Spleen (tissue), 7 donors: Measurements from ENCODE around the gene RRAD.

Source experiments
- POLR2A ChIP-seq, 3 donors: fragments of 450-650 bp; IDR thresholded peaks; one replicate each; pipeline ENCODE4 v1.5.1; 2017; ENCODE audit warnings: antibody characterized with exemption in 3 of 3, mild to moderate bottlenecking in 1 of 3
- TF ChIP-seq, protein P1 (sequence below), 11 experiments: fragments of 200-600 bp in 7 of 11; fragments of 450-650 bp in 4 of 11; sonication (generic) in 4 of 11; IDR thresholded peaks in 8 of 11; conservative IDR thresholded peaks in 3 of 11; 1 replicate in 7 of 11; 2 replicates in 4 of 11; pipeline versions ENCODE4 v1.4.0 to v1.8.0; 2016 to 2021; ENCODE audit warnings: antibody characterized with exemption in 11 of 11, inconsistent platforms in 4 of 11, mild to moderate bottlenecking in 1 of 11
- donor health status: DM: no; HTN: no; CAD: no; lungs with moderate emphysema.
- donor health status: DM: no; HTN: no; CAD: no.
- donor health status: DM: no; HTN: no; CAD: no.

DNA sequence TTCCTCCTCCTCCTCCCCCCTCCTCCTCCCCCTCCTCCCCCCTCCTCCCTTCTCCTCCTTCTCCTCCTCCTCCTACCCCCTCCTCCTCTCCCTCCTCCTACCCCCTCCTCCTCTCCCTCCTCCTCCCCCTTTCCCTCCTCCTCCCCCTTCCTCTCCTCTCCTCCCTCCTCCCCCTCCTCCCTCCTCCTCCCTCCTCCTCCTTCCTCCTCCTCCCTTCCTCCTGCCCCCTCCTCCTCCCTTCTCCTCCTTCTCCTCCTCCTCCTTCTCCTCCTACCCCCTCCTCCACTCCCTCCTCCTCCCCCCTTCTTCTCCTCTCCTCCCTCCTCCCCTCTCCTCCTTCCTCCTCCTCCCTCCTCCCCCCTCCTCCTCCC lies 51.7 kb downstream of the RRAD start:
- TF ChIP-seq, protein P1, sequence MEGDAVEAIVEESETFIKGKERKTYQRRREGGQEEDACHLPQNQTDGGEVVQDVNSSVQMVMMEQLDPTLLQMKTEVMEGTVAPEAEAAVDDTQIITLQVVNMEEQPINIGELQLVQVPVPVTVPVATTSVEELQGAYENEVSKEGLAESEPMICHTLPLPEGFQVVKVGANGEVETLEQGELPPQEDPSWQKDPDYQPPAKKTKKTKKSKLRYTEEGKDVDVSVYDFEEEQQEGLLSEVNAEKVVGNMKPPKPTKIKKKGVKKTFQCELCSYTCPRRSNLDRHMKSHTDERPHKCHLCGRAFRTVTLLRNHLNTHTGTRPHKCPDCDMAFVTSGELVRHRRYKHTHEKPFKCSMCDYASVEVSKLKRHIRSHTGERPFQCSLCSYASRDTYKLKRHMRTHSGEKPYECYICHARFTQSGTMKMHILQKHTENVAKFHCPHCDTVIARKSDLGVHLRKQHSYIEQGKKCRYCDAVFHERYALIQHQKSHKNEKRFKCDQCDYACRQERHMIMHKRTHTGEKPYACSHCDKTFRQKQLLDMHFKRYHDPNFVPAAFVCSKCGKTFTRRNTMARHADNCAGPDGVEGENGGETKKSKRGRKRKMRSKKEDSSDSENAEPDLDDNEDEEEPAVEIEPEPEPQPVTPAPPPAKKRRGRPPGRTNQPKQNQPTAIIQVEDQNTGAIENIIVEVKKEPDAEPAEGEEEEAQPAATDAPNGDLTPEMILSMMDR (IDR thresholded peaks at IDR 0.05 in 8 of 11, conservative IDR thresholded peaks at IDR 0.05 in 3 of 11), result no peak
- TF ChIP-seq POLR2A (IDR thresholded peaks at IDR 0.05), result no peak
